ENCODE results near the gene SHISA5.

Gene SHISA5

GRCh38 chr3:48472923-48473616 is 30.9 kb downstream of the SHISA5 start:
- in situ Hi-C loops (cut with MboI; ENCODE audit: low sequenced_read_pairs, unreplicated experiment): no loop called here
- DNase-seq (ENCODE audit: low spot score): peak; percentile 96
- peak; percentile 35 for TF ChIP-seq CTCF (IDR thresholded peaks at IDR 0.05; ENCODE audit: borderline replicate concordance, control extremely low read depth, extremely low read depth, insufficient read depth, missing control alignments)

GRCh38 chr3:48472673-48472922 is 31.4 kb downstream of the SHISA5 start:
- DNase-seq (ENCODE audit: low spot score): no peak
- TF ChIP-seq CTCF (IDR thresholded peaks at IDR 0.05; ENCODE audit: borderline replicate concordance, control extremely low read depth, extremely low read depth, insufficient read depth, missing control alignments): no peak
- in situ Hi-C loops (cut with MboI; ENCODE audit: low sequenced_read_pairs, unreplicated experiment): no loop called here

GRCh38 chr3:48470286-48470685 is 33.7 kb downstream of the SHISA5 start:
- TF ChIP-seq CTCF (IDR thresholded peaks at IDR 0.05; ENCODE audit: borderline replicate concordance, control extremely low read depth, extremely low read depth, insufficient read depth, missing control alignments): no peak
- in situ Hi-C loops (cut with MboI; ENCODE audit: low sequenced_read_pairs, unreplicated experiment): no loop called here

GRCh38 chr3:48469046-48469915 is 34.7 kb downstream of the SHISA5 start:
- in situ Hi-C loops (cut with MboI; ENCODE audit: low sequenced_read_pairs, unreplicated experiment): no loop called here
- no peak for DNase-seq (ENCODE audit: low spot score)

More at GRCh38 chr3:48470286-48470685, 33.7 kb downstream of the SHISA5 start:
- peak; percentile 23 for DNase-seq (ENCODE audit: low spot score)

GRCh38 chr3:48468329-48468731 is 35.6 kb downstream of the SHISA5 start:
- DNase-seq (ENCODE audit: low spot score): no peak
- in situ Hi-C loops (cut with MboI; ENCODE audit: low sequenced_read_pairs, unreplicated experiment): no loop called here
- no peak for TF ChIP-seq CTCF (IDR thresholded peaks at IDR 0.05; ENCODE audit: borderline replicate concordance, control extremely low read depth, extremely low read depth, insufficient read depth, missing control alignments)

More at GRCh38 chr3:48469046-48469915, 34.7 kb downstream of the SHISA5 start:
- no peak for TF ChIP-seq CTCF (IDR thresholded peaks at IDR 0.05; ENCODE audit: borderline replicate concordance, control extremely low read depth, extremely low read depth, insufficient read depth, missing control alignments)

- DNase-seq (ENCODE audit: low spot score): peak; percentile 16
- in situ Hi-C loops (cut with MboI; ENCODE audit: low sequenced_read_pairs, unreplicated experiment): no loop called here
- no peak for TF ChIP-seq CTCF (IDR thresholded peaks at IDR 0.05; ENCODE audit: borderline replicate concordance, control extremely low read depth, extremely low read depth, insufficient read depth, missing control alignments)
Measured at GRCh38 chr3:48467473-48468267, 36.3 kb downstream of the SHISA5 start.
